A549 (cell line): ENCODE measurements around the gene GNB1L.

Experiments
- NFE2L2 ChIP-seq: fragments of 150-350 bp; conservative IDR thresholded peaks from 2 replicates; pipeline ENCODE4 v1.6.1; 2014; ENCODE audit warnings: low read length
- POLR2A ChIP-seq: IDR thresholded peaks from 2 replicates; pipeline ENCODE4 v1.6.1; 2012; ENCODE audit warnings: mild to moderate bottlenecking, low read length
- POLR2AphosphoS2 ChIP-seq: conservative IDR thresholded peaks from 2 replicates; pipeline ENCODE4 v1.6.1; 2012; ENCODE audit warnings: low read length, improper control_type of control experiment, inconsistent platforms
- SREBF2 ChIP-seq: fragments of 450-650 bp; IDR thresholded peaks from 2 replicates; pipeline ENCODE4 v1.6.1; 2014; ENCODE audit warnings: mild to moderate bottlenecking, moderate library complexity
- ZFP36 ChIP-seq: fragments of 450-650 bp; IDR thresholded peaks from 2 replicates; pipeline ENCODE4 v1.6.1; 2014; ENCODE audit warnings: borderline replicate concordance; ENCODE audit not compliant: partially characterized antibody
- TF ChIP-seq, protein P1 (sequence below): fragments of >200 bp; sonication (Bioruptor Twin); formaldehyde crosslinking; IDR thresholded peaks from 3 replicates; pipeline ENCODE4 v1.5.1; 2016
- TF ChIP-seq, protein P2 (sequence below): fragments of 200-600 bp; sonication (generic); IDR thresholded peaks from 2 replicates; pipeline ENCODE4 v1.6.1; 2016; ENCODE audit warnings: antibody characterized with exemption, mild to moderate bottlenecking, moderate library complexity

DNA sequence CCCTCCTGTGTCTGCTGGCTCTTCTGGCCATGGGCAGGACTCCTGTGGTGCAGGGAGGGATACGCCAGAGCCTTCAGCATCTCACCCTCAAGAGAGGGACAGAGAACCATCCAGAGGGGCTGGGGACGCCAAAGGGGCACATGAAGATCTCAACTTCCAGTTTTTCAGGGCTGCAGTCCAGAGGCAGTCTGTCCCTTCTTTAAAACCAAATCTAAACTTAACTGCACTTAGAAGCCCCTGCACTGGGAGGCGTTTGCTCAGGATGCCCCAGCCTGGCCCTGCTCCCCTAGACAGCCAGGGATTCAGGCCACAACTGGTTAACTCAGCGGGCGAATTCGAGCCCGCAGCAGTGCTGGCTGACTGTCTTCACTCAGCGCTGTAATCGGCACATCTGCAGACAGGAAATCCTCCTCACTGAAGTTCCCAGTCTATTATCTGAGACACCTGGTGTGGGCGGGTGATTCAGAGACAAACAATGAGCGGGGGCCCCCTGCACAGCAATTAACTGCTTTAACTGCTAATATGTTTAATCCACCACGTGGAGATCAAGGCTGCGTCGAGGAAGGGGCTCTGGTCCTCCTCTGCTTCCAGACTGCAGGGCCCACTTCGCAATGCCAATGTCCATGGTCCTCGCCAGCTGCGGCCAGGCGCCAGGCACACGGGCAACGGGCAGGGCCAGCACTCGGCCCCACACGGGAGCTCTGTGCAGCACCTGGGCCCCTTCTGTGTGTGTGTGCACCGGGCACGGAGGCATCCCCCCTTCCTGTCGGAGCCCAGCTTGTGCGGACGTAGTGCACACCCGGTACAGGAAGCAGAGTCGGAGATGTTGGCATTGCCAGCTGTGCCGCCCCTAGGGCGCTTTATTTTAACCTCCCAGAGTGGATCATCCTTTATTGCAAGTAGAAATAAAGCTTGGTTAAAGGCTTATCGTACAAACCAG is 36.9 kb upstream of the GNB1L start:
- TF ChIP-seq POLR2A (no peak), ZFP36 (no peak), POLR2AphosphoS2 (no peak), SREBF2 (no peak), NFE2L2 (no peak)
- TF ChIP-seq, protein P1, sequence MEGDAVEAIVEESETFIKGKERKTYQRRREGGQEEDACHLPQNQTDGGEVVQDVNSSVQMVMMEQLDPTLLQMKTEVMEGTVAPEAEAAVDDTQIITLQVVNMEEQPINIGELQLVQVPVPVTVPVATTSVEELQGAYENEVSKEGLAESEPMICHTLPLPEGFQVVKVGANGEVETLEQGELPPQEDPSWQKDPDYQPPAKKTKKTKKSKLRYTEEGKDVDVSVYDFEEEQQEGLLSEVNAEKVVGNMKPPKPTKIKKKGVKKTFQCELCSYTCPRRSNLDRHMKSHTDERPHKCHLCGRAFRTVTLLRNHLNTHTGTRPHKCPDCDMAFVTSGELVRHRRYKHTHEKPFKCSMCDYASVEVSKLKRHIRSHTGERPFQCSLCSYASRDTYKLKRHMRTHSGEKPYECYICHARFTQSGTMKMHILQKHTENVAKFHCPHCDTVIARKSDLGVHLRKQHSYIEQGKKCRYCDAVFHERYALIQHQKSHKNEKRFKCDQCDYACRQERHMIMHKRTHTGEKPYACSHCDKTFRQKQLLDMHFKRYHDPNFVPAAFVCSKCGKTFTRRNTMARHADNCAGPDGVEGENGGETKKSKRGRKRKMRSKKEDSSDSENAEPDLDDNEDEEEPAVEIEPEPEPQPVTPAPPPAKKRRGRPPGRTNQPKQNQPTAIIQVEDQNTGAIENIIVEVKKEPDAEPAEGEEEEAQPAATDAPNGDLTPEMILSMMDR, result no peak
- TF ChIP-seq, protein P2, sequence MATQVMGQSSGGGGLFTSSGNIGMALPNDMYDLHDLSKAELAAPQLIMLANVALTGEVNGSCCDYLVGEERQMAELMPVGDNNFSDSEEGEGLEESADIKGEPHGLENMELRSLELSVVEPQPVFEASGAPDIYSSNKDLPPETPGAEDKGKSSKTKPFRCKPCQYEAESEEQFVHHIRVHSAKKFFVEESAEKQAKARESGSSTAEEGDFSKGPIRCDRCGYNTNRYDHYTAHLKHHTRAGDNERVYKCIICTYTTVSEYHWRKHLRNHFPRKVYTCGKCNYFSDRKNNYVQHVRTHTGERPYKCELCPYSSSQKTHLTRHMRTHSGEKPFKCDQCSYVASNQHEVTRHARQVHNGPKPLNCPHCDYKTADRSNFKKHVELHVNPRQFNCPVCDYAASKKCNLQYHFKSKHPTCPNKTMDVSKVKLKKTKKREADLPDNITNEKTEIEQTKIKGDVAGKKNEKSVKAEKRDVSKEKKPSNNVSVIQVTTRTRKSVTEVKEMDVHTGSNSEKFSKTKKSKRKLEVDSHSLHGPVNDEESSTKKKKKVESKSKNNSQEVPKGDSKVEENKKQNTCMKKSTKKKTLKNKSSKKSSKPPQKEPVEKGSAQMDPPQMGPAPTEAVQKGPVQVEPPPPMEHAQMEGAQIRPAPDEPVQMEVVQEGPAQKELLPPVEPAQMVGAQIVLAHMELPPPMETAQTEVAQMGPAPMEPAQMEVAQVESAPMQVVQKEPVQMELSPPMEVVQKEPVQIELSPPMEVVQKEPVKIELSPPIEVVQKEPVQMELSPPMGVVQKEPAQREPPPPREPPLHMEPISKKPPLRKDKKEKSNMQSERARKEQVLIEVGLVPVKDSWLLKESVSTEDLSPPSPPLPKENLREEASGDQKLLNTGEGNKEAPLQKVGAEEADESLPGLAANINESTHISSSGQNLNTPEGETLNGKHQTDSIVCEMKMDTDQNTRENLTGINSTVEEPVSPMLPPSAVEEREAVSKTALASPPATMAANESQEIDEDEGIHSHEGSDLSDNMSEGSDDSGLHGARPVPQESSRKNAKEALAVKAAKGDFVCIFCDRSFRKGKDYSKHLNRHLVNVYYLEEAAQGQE, result no peak
